Measurements from ENCODE around the gene ISOC2.

DNA sequence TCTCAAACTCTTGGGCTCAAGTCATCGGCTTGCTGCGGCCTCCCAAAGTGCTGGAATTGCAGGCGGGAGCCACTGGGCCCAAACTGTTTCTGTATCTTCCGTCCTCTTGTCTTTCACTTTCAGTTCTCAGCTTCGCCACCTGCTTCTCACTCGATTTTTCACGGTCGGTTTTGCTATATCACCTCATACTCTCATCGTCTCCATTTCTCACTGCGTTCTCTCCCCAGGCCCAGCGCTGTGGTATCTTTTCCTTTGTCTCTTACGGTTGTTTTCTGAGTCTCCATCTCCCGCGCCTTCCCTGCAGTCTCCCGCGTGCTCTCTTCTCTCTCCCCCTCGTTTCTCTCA, 41.7 kb upstream of the ISOC2 start:
- TF ChIP-seq CTCF (conservative IDR thresholded peaks at IDR 0.05; ENCODE audit: low read depth, low read length) (no peak), EZH2phosphoT487 (IDR thresholded peaks at IDR 0.05; ENCODE audit: borderline replicate concordance, low read length) (no peak), EZH2 (IDR thresholded peaks at IDR 0.05; ENCODE audit: low read length, unreplicated experiment) (no peak)

Data from PC-3 (cell line).